AG08396 (cell line): ENCODE results near the gene LRRC46.

Source experiments
- DNase-seq: peaks from one replicate; pipeline ENCODE4 v3.0.0; 2012; ENCODE audit warnings: low spot score, mixed read lengths

Gene LRRC46

DNA sequence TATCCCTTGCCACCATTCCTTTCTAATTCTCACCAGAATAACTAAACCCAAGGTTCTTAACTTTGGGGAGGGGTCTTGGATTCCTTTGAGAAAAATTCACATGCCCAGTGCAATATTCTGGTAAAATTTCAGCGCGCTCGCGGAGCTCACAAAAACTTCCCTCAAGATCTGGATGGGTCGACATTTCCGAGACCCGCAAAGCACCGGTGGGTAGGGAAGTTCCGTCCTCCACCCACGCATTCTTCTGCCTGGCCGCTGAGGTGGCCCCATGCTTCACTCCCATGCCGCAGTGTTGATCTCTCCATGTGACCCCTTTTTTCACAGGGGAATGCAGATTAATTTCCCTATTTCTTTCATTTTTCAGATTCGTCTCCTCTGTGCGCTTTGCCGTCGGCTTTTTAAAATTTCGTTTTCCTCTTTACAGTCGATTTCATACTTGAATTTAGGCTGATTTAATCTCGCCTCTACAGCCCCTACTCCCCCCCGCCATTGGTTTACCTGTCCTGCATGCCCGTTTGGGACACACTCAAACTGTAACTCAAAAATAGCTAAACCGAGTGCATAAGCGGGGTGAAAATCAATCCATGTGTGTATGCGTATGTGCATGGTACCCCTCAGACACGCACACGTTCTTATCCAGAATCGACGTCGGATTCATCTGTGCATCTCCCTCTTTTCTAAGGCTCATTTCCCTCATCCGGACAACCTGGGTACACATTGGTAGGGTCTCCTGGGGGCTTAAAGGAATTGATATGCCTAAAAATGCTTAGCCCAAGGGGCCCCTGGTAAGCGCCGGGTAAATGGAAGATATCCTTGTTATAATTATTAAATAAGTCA lies 20.9 kb downstream of the LRRC46 start:
- no peak for DNase-seq

DNA sequence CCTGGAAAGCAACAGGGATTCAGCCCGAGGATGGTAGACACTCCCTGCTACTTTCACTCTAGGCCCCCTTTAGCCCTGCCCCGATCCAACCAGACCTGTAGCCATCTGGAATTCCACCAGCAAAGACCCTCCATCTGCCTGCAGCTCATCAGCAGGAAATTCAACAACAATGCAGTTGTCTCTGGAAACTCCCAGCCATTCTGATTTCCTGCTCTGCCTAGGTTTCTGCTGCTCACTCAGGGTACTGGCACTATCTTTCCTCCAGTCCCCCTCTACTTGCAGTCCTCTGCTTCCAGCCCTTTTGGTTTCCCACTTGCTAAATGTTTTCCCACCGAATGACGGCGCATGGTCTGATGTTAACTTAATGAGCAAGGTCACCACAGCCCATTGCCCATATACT lies 22.1 kb downstream of the LRRC46 start:
- no peak for DNase-seq

DNA sequence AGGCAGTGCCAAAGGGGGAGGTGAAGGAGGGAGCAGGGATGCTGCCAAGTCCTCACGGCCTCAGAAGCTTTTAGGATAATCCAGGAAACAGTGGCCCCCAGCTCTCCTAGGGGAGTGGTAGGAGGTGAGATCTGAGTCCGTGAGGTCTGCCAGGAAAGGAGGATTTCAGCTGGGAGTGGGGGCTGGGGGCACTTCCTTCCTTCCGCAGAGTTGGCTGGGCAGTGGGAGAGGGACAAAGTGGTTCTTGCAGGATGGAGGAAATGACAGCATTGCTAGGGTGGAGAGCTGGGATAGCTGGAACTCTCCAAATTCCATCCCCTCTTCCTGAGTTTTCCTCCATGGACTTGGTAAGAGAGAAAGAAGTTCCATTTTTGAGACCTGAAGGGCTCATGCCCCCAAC lies 24.3 kb downstream of the LRRC46 start:
- no peak for DNase-seq

DNA sequence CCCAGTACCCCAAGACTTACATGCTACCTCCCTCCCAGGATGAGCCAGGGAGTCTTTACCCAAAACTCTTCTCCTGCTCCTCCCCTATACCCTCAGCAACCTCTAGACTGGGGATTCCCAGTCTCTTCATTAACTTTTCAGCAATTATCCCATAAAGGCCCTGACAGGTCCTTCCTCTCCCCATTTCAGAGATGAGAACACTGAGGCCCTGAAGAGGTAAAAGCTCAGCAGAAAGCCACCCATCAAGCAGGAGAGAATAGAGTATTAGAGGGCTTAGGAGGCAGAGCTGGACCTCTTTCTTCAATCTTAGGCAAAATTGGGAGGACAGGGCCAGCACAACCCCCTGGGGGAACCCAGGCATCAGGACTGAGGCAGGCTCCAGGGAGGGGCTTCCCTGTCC lies 25.4 kb downstream of the LRRC46 start:
- DNase-seq: no peak

DNA sequence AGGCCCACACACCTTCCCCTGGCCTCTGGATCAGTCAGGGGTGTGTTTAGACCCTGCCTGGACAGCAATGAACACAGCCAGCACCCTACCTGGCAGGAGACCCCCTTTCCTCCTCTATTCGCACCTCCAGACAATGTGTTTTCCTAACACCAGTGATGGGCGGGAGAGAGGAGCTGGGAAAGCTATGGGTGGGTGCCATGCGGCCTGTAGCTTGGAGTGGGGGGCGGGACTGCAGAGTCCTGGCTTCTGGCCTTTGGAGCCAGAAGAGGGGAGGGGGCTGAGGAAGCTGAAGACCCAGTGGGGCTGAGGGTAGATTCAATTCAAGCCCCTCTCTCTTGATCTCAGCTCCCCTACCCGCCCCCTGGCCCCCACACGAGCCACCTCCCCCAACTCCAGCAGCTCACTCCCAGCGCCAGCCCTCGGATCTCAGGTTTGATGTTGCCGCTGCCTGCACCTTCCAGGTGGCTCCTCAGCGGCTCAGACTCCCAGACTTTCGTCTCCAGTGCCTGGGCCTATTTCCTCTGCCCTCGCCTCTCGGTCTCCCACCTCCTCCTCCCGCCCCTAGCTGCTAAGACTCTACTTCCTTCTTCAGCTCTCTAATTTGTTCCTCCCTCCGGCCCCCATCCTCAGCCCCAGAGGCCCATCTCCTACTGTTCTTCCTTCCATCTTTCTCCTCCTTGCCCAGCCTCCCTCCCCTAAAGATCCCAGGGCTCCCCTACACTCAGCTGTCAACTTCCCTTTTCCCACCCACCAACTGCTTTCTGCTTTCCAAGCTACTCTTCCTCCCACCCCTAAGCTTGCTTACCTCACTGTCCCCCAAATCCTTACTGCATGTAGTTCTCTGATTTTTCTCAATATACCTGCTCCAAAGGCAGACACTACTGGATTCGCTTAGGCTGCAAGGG lies 26.3 kb downstream of the LRRC46 start:
- DNase-seq: no peak

DNA sequence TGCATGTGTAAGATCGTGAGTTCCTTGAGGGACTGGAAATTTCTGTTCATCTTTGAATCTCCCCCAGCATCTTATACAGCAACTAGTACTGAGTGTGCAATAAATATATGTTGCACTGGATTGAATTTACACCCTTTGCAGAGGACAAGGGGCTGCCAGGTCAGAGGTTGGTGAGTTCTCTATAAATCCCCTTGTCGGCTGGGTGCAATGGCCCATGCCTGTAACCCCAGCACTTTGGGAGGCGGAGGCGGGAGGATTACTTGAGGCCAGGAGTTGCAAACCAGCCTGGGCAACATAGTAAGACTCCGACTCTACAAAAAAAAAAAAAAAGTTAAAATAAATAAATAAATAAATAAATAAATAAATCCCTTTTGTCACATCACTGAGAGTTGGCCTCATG lies 28.9 kb downstream of the LRRC46 start:
- DNase-seq: no peak

DNA sequence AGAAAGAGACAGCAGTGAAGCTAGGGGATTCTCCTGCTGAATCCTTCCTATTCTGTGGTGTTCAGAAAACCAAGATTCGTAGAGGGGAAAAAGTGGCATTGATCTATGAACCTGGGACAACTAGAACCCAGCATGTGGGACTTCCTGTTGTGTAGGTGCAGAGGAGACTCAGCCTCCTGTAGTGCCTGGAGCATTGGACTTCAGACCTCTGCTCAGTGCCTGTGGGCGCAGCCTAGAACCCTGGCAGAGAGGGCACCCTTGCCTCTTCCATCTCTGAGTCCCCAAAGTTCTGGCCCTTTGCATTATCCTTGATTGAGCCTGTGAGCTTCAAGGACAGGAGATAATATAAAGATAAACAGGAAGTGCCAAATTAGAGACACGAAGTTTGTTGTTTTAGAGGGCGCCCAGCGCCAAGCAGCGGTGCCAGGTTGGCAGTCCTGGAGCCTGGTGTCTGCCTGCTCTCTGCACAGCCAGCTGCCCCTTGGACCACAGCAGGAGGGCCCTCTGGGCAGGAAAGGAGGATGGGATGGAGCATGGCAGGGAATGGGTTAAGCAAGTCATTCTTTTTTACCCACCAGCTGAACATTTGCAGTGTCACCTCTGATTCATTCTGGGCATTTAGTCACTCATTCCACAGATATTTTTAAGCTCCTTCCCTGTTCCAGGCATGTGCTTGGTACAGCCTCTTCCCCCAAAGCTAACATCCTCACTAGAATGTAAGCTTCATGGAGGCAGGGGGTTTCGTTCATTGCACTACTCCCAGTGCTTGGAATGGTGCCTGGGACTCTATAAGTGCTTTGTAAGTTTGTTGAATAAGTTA lies 31.4 kb downstream of the LRRC46 start:
- peak; percentile 89 for DNase-seq

DNA sequence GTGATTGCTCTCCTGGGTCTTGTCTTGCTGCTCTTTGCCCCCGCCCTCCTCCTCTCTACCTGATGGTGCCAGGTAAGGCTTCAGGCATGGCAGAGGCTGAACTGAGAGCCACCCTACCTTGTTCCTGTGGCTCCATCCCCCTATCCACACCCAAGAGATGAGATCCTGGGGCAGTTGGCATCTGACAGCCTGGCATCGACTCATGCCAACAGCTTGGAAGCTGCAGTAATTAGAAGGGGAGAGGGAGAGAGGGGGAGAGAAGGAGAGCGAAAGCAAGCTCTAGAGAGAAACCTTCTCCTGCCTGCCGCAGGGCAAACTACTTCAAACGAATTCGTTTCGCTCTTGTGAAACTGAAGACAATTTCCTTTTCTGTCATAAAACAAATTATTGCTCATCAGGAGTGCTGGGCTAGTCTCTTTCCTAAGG lies 33.3 kb downstream of the LRRC46 start:
- no peak for DNase-seq

DNA sequence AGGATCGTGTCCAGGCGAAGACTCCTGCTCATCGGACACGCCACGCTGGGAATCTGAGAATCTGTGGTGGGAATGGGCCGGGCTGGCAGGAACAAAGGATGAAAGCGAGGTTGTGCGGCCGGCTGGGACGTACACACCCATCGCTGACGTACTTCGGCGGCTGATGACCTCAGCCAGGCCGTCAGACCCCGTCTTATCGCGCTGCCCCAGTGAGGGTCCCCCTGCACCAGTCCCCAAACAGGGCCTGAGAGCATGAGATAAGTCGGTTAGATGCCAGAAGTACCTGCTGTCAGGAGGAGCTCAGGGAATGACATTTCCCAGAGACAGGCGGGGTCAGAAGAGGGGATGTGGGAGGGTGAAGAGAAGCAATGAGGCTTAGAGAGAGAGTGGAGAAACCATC lies 35.5 kb downstream of the LRRC46 start:
- DNase-seq: no peak

DNA sequence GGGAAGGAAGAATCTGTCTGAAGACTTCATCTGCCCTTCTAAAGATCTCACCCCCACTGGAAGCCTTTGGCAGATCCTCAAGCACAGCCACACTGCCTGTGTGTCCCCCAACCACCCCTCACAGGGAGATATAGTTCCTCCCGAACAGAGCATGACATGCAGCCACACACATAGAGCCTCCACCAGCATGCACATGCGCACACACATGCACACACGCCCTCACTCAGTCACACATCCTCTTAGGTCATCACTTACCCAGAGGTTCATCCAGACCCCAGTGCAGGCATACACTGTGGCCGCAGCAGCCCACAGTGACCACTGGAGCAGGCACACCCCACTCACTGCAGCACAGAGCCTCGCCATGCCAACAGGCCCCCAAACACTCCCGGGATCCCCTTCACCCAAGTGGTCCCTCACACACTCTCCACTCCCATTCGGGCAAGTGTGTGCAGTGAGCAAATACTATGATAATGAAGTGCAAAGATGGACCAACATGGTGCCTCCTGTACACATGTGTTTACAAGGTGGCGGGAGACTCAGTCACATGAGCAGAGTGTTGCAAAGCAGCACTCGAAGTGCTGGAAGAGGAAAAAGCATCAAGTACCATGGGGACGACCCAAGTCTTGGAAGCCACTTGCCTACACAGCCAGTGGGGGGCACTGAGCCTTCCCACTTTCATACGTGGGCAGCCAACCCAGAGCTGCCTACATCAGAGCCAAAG lies 36.5 kb downstream of the LRRC46 start:
- no peak for DNase-seq

DNA sequence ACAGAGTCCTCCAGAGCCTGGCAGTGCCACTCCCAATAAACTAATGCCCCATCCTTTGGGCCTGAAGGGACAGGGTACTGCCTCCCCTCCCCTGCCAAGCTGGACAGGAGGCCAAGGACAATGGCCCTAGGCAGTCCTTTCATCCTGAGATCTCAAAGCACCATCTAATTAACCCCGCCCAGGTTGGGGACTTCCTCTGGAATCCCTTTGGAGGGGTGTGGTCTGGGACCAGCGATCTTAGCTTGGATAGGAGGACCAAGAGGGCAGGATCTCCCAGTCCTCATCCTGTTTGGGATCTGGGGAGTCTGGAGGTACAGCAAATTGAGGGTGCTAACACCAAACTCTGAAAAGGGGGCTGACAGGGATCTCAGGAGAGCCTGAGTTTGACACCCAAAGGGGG lies 37.6 kb downstream of the LRRC46 start:
- no peak for DNase-seq

DNA sequence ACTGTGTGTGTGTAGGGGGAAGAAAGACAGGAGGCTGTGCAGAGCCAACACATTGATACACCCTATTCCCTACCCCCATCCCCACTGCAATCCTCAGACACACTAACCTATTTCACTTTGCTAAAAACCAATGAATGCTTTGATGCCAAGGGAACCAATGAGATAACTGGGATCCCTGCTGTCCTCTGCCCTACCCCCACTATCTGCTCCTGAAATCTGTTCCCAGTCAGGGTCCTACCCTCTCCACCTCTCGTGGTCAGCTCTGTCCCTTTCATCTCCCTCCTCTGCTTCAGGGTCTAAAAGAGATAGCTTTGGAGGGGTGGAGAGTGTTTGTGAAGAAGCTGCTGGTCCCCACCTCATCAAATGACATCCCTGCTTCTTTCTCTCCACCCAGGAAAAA lies 38.6 kb downstream of the LRRC46 start:
- no peak for DNase-seq

DNA sequence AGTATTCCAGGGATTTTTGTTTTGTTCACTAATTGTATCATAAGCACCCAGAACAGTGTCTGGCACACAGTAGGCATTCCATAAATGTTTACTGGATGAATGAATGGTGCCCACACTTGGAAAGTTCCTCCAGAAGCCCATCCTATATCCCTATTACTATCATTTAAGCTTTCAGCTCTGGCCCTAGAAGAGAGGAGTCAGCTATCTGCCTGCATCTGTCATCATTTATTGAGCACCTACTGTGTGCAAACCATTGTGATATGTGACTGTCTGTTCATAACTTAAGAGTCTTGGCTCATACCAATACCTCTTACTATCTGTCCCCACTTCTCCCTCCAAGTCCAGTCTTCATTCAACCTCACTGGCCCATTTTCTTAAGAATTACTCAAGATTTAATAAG lies 39.6 kb downstream of the LRRC46 start:
- no peak for DNase-seq

DNA sequence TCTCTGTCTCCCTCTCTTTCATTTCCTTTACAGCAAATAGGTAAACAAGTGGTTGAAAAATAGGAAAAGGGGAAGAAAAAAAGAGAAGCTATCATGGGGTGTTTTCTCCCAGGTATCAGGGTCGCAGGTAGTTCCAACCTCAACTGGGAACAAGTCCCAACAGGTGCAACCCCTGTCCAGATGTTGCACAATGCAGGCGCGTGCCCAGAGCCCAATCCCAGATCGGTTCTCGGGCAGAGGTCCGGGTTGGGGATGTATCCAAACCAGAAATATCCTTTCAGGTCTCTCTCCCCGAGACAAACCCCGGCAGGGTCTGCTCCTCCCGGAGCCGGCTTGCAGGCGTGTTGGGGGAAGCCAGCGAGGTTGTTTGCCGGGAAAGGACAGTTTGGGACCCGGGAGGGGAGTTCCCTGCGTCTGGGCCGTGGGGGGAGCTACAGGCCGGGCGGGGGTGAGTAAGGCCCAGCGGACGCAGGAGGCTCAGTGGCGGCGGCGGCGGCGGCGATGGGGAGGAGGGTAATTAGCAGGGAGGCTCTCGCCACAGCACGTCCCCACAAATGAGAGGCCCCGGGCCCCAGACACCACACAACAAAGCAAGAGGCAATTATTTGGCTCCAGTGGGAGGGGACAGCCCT lies 40.7 kb downstream of the LRRC46 start:
- no peak for DNase-seq

DNA sequence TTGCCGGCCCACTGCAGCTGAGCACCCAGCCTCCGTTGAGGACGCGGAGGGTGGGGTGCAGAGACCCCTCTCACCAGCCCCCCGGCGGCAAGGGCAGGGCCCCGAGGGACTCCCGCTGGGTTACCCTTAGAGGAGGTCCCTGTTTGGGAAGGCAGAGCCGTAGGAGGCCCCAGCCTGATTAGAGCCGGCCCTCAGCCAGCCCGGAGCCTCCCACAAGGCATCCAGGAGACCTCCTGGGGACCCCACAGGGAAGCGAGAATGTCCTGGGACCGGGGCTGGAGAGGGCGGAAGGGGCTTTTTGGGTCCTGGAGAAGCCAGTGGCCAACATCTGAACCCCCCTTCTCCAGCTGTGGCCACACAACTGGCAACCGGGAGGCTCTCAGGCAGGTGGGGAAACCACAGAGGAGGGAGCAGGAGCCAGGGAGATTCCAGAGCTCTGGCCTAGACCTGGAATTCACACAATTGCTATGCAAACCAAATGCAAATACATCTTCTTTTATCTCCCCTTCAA lies 41.2 kb downstream of the LRRC46 start:
- DNase-seq: no peak

DNA sequence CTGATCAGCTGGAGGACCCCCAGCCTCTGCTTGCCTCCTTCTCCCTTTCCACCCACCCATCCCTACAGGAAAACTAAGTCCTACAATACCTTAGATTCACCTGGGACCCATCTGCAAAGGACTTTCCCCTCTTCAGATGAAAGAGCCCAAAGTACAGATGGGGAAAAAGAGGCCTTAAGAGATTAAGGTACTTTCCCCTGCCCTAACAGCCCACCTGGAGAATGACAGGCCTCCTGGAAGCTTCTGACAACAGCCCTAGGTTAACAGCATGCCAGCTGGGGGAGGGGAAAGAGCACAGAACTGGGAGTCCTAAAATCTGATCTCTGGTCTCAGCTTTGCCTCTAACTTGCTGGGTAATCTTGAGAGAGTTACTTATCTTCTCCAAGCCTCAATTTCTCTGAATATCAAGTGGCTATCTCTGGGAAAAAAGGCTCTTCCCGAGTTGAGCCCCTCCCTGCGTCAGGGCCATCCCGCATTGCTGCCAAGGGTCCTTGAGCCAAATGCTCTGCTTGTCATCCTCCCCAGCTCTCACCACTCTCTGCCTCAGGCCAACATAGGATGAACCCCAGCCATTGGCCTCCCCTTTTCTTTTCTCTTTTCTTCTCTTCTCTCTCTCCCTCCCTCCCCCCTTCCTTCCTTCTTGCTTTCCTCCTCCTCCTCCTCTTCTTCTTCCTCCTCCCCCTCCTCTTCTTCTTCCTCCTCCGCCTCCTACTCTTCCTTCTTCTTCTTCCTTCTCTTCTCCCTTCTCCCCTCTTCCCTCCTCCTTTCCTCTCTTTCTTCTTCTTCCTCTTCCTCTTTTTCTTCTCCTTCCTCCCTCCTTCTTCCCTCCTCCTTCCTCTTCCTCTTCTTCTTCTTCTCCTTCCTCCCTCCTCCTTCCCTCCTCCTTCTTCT lies 42.0 kb downstream of the LRRC46 start:
- DNase-seq: no peak

DNA sequence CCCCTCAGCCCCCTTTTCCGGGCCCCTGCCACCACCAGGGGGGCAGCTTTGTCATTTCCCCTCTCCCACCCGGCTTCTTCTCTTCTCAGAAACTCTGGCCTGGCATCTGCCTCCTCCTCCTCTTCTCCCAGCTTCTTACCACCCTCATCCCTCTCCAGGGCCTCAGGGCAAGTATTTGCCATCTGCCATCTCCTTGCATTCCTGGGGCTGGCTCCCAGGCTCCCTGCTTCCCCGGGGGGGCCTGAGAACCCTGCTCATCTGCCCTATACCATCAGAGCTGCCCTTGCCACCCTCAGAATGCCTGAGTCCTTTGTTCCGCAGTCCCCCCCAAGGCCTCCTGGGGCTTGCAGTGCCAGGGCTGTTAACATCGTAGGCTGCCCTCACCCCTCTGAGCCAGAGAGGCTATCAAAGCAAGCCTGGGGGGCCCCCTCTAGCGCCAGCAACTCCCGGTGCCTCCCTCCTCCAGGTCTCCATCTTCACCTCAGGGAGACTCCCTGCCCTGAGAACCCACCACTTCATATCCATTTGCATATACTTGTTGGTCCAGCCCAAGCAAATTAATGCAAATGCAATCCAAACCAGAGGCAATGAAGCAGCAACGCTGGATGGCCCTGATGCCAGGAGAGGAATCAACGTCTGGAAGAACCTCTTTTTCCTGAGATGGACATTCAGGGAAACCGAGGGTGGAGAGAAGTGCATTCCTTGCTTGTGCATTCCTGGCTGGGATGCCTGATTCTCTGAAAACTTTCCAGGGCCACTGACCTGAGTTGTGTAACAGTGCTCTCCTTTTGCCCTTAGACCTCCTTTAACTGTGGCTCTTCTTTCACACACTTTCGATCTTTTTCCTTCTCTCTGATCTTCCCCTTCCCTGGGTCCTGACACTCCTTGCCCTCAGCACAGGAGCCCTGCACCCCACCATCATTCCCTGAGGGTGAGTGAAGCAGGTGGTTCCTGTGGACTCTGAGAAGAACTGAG lies 43.8 kb downstream of the LRRC46 start:
- DNase-seq: no peak

DNA sequence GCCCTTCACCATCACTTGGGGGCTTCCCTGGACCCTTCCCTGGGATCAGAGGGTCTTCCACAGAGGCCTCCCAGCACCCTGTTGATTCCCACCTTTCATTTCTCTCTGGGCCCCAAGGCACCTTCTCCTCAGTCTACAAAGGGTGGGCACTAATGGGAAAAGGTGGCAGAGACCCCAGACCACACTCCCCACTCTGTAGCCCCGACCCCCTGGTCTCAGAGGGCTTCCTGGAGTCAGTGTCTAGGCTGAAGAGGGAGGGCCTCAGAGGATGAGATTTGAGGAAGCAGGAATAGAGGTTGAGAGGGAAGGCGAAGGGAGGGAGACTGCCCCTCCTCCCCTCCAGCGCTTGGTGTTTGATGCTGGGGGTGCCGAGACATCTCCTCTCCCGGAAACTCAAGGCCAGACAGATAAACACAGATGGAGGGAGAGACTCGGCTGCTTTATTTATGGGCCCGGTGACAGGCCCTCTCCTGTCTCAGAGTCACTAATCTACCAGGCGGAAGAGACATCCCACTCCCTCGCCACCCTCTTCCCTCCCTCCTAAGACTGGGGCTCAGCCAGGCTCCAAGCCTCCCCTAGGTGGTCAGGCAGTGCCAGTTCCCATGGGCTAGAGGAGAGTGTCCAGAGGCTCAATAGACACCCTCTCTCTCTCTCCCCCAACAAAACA lies 46.0 kb downstream of the LRRC46 start:
- no peak for DNase-seq
